EH (cell line): ENCODE data around the gene CTAGE9.
A peak's percentile ranks its signal among the peaks of the same experiment; 100 is the strongest.
"Not testable (repeated sequence)": the region's sequence is repeated elsewhere in the genome, so short reads cannot be mapped to it uniquely, and the experiment has no call there.

Experiments used
- DNase-seq: peaks from one replicate; pipeline ENCODE4 v3.0.0-alpha.2; 2015; ENCODE audit warnings: low read depth

CTAGE9 gene

DNA sequence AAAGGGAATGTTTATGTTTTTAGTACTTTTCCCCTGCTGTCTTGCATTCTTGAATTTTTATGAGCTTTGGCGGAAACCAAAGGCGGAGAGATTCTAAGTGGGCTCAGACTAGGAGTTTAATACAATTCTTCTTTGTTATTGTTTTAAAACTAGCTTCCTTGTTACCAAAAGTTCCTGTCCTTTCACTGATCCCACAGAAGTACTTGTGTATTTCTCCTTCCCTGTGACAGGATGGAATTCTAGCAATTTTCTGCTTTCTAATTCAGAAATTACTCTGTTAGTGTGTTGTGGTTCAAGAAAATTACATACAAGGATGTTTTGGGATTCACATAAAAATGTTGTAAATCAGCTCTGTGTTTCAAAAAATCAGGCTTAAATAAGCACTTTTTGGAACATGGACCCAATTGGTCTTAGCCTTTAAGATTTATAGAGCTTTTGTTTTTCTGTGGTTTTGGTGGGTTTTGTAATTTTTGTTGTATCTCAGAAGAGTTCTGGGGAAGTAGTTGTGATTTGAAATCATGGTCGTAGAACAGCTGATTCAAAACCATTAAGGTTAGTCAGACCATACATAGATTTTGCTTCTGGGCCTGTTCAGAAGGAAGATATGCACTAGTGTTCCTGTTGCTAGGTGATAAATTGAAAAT, 17.6 kb upstream of the CTAGE9 start:
- DNase-seq: peak; percentile 53

DNA sequence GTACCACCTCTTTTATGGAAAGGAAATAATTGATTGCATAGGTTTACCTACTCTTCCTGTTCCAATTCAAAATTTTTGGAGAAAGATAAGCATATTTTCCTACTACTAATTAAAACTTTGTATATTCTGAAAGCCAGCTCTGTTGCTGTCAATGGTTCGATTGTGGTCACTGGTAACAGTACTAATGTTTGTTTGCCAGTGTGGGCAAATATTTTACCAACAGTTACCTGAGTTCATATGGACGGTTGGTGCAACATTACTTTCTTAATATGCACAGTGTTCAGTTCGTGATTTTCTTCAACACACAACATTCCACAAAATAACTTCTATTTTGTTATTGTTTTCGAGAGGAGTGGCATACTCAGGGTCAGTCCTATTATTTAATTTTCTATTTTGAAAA, 17.1 kb upstream of the CTAGE9 start:
- no peak for DNase-seq

- DNase-seq: no peak
These were observed 16.6 kb upstream of the CTAGE9 start for GRCh38 chr6:131727467-131727866.

DNA sequence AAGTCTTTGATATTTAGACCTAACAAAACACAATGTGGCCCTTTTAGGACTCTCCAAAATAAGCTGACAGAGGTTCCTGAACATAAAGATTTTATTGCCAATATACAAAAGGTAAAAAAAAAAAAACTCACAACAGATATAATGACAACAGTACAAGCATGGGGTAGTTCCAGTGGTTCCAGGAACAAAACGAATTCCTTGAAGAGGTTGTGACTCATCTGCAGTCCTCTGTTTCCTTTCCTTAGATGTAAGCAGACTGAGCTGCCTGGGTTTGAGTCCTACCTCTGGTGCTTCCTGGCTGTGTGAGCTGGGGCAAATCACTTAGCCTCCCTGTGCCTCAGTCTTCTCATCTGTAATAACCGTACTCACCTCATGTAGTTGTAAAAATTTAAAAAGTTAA, 13.3 kb upstream of the CTAGE9 start:
- peak; percentile 14 for DNase-seq

GRCh38 chr6:131721161-131721560, 10.3 kb upstream of the CTAGE9 start:
- DNase-seq: no peak

DNA sequence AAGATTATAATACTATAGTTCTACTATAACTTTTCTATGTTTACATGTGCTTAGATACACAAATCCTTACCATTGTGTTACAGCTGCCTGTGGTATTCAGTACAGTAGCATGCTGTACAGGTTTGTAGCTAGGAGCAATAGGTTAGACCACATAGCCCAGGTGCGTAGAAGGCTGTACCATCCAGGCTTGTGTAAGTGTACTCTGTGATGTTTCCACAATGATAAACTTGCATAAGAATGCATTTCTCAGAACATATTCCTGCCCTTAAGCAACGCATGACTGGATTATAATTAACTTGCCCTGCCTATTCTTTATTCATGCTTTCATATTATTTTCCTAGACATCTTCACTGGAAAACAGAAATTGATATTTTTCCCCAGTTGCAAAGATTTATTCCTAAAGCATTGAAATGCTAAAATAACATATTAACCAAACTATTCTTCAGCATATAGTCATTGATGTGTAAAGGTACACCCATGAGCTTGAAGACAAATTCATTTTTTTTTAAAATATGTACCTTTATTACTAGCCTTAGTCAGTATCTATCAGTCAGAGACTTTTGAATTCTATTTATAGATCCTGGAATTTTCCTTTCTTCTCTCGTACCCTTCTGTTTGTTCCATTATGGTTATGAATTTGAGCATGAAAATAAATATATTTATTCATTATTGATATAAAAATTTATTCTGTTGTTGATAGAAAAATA, 7.2 kb upstream of the CTAGE9 start:
- no peak for DNase-seq

GRCh38 chr6:131715567-131715966, 4.8 kb upstream of the CTAGE9 start:
- DNase-seq: not testable (repeated sequence)

DNA sequence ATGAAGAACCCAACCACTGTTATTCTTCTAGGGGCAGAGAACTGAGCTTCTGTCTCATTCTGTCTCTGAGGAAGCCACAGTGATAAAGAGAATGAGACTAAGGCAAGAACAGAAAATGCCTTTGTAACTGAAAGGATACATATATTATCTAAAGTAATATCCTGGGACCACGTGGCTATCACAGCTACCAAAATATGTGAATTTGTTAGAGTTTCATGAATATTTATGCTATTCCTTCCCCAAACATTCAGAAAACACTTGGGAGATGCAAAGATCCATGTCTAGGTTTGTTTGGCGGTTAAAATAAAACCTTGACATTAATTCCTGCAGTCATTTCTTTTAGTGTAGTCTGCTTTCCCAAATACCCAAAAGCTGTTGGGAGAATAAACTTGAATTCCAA, 6.9 kb downstream of the CTAGE9 start:
- DNase-seq: not testable (repeated sequence)

- not testable (repeated sequence) for DNase-seq
These were observed 10.0 kb downstream of the CTAGE9 start for GRCh38 chr6:131700851-131701250.

DNA sequence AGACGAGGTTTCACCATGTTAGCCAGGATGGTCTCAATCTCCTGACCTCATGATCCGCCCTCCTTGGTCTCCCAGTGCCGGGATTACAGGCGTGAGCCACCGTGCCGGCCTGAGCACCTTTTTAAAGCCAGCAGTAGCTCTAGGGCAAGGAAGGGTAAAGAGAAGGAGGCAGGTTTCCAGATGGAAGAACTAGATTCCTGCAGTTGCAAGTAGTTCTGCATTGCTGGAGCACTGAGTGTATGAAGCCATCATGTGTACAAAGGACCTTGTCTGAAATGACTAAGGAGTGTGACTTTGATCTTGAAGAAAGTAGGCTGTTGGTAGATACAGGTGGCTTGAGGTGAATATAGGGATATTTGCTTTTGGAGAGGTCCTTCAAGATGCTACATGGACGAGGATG, 13.9 kb downstream of the CTAGE9 start:
- DNase-seq: no peak

GRCh38 chr6:131694832-131695426, 15.9 kb downstream of the CTAGE9 start:
- peak; percentile 79 for DNase-seq

DNA sequence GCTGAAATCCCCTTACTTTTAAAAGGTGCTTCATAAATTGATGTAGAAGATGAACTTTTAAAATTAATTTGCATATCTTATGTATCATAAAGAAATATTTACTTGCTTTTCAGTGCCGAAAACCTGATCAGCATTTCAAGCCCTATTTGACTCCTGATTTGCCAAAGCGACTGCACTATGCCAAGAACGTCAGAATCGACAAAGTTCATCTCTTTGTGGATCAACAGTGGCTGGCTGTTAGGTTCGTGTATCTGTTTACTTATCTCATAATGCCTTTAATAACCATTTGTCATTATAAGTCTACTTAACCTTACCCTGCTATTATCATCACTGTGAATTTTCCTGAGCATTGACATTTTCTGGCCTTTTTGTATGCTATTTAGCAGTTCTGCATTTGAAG, 17.4 kb downstream of the CTAGE9 start:
- no peak for DNase-seq

- no peak for DNase-seq
These were observed 18.2 kb downstream of the CTAGE9 start for GRCh38 chr6:131692589-131692988.

DNA sequence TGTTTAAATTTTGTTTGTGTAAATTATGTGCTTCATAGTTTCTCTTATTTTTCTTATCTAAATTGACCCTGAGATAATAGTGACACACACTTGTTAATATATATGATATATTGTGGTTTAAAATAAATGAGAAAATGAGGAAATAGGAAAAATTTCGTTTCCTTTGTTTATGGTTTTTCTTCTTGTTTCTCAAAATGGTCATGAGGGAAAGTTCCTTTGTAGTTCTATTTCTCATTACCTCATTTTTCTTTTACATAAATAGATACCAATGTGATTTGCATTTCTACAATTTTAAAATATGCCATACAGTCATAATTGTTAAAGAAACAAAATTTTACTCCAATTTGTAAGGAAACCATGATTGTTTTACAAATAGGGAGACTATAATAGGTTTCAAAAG, 18.8 kb downstream of the CTAGE9 start:
- no peak for DNase-seq

- no peak for DNase-seq
These were observed 22.5 kb downstream of the CTAGE9 start for GRCh38 chr6:131688286-131688685.

GRCh38 chr6:131687022-131687421, 23.8 kb downstream of the CTAGE9 start:
- DNase-seq: no peak

DNA sequence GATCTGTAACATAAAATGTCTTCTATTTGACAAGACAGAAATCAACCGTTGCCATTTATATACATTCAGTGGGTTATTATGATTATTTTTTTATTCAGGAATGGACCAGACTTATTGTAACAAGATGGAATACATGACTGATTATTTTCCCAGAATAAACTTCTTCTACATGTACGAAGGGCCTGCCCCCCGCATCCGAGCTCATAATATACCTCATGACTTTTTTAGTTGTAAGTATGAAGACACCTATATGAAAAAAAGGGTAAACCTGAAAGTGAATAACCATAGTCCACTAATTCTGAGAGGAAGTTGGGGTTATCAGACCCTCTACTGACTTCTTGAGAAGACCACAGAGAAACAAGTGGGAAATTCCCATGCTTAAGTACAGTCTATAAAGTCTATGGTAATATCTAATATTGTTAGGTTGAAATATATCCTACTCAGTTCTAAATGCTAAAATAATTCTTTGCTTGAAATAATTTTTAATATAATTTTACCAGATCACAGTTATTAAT, 25.5 kb downstream of the CTAGE9 start:
- DNase-seq: no peak

GRCh38 chr6:131683479-131683878, 27.3 kb downstream of the CTAGE9 start:
- DNase-seq: no peak

- DNase-seq: peak; percentile 43
These were observed 28.4 kb downstream of the CTAGE9 start for GRCh38 chr6:131682442-131682841.

- no peak for DNase-seq
These were observed 29.2 kb downstream of the CTAGE9 start for GRCh38 chr6:131681585-131681984.

- no peak for DNase-seq
These were observed 29.9 kb downstream of the CTAGE9 start for GRCh38 chr6:131680868-131681267.

- no peak for DNase-seq
These were observed 32.4 kb downstream of the CTAGE9 start for GRCh38 chr6:131678442-131678841.

GRCh38 chr6:131673184-131673583, 37.6 kb downstream of the CTAGE9 start:
- no peak for DNase-seq
